ENCODE measurements around the gene NR3C1.

NR3C1 gene

GRCh38 chr5:143354025-143354424 is 49.5 kb downstream of the NR3C1 start:
- H3K9me3 ChIP-seq (ENCODE audit: severe bottlenecking), result no peaks in the 10 kb centered on the region
- H3K4me1 ChIP-seq (ENCODE audit: insufficient read depth, poor library complexity, severe bottlenecking), result peaks cover 38% of the 10 kb centered on the region
- peaks cover 5% of the 10 kb centered on the region; the same call in 1 of the 2 replicates for H3K36me3 ChIP-seq (ENCODE audit: low read depth)
- no peak overlapping the region for H3K27ac ChIP-seq (ENCODE audit: poor library complexity, severe bottlenecking)
- DNase-seq (ENCODE audit: low spot score), result no peak
- ATAC-seq (ENCODE audit: low read depth), result no peak
- no peak for TF ChIP-seq CTCF (IDR thresholded peaks at IDR 0.05; ENCODE audit: poor library complexity, severe bottlenecking)
- no peak overlapping the region for H3K4me3 ChIP-seq (ENCODE audit: severe bottlenecking)
- H3K27me3 ChIP-seq (ENCODE audit: insufficient read depth, poor library complexity, severe bottlenecking), result no peaks in the 10 kb centered on the region

- no peak for TF ChIP-seq CTCF (IDR thresholded peaks at IDR 0.05; ENCODE audit: poor library complexity, severe bottlenecking)
- Histone ChIP-seq H3K36me3 (ENCODE audit: low read depth) (peaks cover 5% of the 10 kb centered on the region; the same call in 1 of the 2 replicates), H3K4me3 (ENCODE audit: severe bottlenecking) (no peak overlapping the region), H3K27ac (ENCODE audit: poor library complexity, severe bottlenecking) (no peak overlapping the region), H3K27me3 (ENCODE audit: insufficient read depth, poor library complexity, severe bottlenecking) (no peaks in the 10 kb centered on the region), H3K9me3 (ENCODE audit: severe bottlenecking) (no peaks in the 10 kb centered on the region), H3K4me1 (ENCODE audit: insufficient read depth, poor library complexity, severe bottlenecking) (peaks cover 38% of the 10 kb centered on the region)
- DNase-seq (ENCODE audit: low spot score), result no peak
- ATAC-seq (ENCODE audit: low read depth), result no peak
Measured at GRCh38 chr5:143352691-143353090, 50.8 kb downstream of the NR3C1 start.

- H3K9me3 ChIP-seq (ENCODE audit: severe bottlenecking), result no peaks in the 10 kb centered on the region
- H3K27me3 ChIP-seq (ENCODE audit: insufficient read depth, poor library complexity, severe bottlenecking), result no peaks in the 10 kb centered on the region
- peak overlapping the region; percentile 24 for H3K27ac ChIP-seq (ENCODE audit: poor library complexity, severe bottlenecking)
- DNase-seq (ENCODE audit: low spot score), result no peak
- peaks cover 34% of the 10 kb centered on the region for H3K4me1 ChIP-seq (ENCODE audit: insufficient read depth, poor library complexity, severe bottlenecking)
- ATAC-seq (ENCODE audit: low read depth), result peak; percentile 80
- no peak overlapping the region for H3K4me3 ChIP-seq (ENCODE audit: severe bottlenecking)
- TF ChIP-seq CTCF (IDR thresholded peaks at IDR 0.05; ENCODE audit: poor library complexity, severe bottlenecking), result no peak
- H3K36me3 ChIP-seq (ENCODE audit: low read depth), result peaks cover 5% of the 10 kb centered on the region; the same call in 1 of the 2 replicates
Measured at GRCh38 chr5:143350751-143351602, 52.5 kb downstream of the NR3C1 start.

- TF ChIP-seq CTCF (IDR thresholded peaks at IDR 0.05; ENCODE audit: poor library complexity, severe bottlenecking), result no peak
- DNase-seq (ENCODE audit: low spot score) (no peak), ATAC-seq (ENCODE audit: low read depth) (no peak)
- no peaks in the 10 kb centered on the region for H3K27me3 ChIP-seq (ENCODE audit: insufficient read depth, poor library complexity, severe bottlenecking)
- H3K27ac ChIP-seq (ENCODE audit: poor library complexity, severe bottlenecking), result peak overlapping the region; percentile 24
- no peaks in the 10 kb centered on the region for H3K9me3 ChIP-seq (ENCODE audit: severe bottlenecking)
- H3K36me3 ChIP-seq (ENCODE audit: low read depth), result peaks cover 5% of the 10 kb centered on the region; the same call in 1 of the 2 replicates
- H3K4me3 ChIP-seq (ENCODE audit: severe bottlenecking), result no peak overlapping the region
- peaks cover 28% of the 10 kb centered on the region for H3K4me1 ChIP-seq (ENCODE audit: insufficient read depth, poor library complexity, severe bottlenecking)
Measured at GRCh38 chr5:143350341-143350740, 53.1 kb downstream of the NR3C1 start.

GRCh38 chr5:143349177-143349576 is 54.3 kb downstream of the NR3C1 start:
- no peak for TF ChIP-seq CTCF (IDR thresholded peaks at IDR 0.05; ENCODE audit: poor library complexity, severe bottlenecking)
- H3K27me3 ChIP-seq (ENCODE audit: insufficient read depth, poor library complexity, severe bottlenecking), result no peaks in the 10 kb centered on the region
- DNase-seq (ENCODE audit: low spot score) (no peak), ATAC-seq (ENCODE audit: low read depth) (peak; percentile 55)
- no peak overlapping the region for H3K27ac ChIP-seq (ENCODE audit: poor library complexity, severe bottlenecking)
- no peak overlapping the region for H3K4me3 ChIP-seq (ENCODE audit: severe bottlenecking)
- no peaks in the 10 kb centered on the region for H3K9me3 ChIP-seq (ENCODE audit: severe bottlenecking)
- H3K36me3 ChIP-seq (ENCODE audit: low read depth), result peaks cover 5% of the 10 kb centered on the region
- peaks cover 24% of the 10 kb centered on the region for H3K4me1 ChIP-seq (ENCODE audit: insufficient read depth, poor library complexity, severe bottlenecking)
